PC-3 (cell line): Measurements from ENCODE around the gene SLC22A3. TPM values are rescaled to one million over a fixed set of nuclear protein-coding genes. Genes with fewer than 3 reads are reported as not detected.
A peak's percentile ranks its signal among the peaks of the same experiment; 100 is the strongest.

Experiments
- ATAC-seq: fragments of 200-7000 bp; cut with Tn5 transposase; 2 replicates; pipeline ENCODE4 v1.9.1; 2020; ENCODE audit warnings: mild to moderate bottlenecking, moderate library complexity
- BruUV-seq: library from RNA; stranded (reverse); fragments of 400-500 nt; replicated peaks from 2 replicates; lab custom pipeline; 2021; lab: Mats Ljungman, UMichigan
- CTCF ChIA-PET: fragments of 300-600 bp; sonication (Branson Sonifier 250); formaldehyde crosslinking; loops from one replicate; lab custom pipeline; 2022; ENCODE audit warnings: antibody characterized with exemption; lab: Charles Lee
- POLR2A ChIA-PET: fragments of 300-600 bp; sonication (Branson Sonifier 250); formaldehyde crosslinking; loops from one replicate; lab custom pipeline; 2022; ENCODE audit warnings: antibody characterized with exemption; ENCODE audit not compliant: unreplicated experiment; lab: Charles Lee
- DNase-seq: peaks from one replicate; pipeline ENCODE4 v3.0.0-alpha.2; 2015
- H2AFZ ChIP-seq: fragments of 300-600 bp; sonication (generic); 2 replicates; pipeline ENCODE4 v1.6.0; 2016; ENCODE audit warnings: antibody characterized with exemption, low read length
- H3F3A ChIP-seq: fragments of 300-600 bp; sonication (generic); one replicate; pipeline ENCODE4 v1.6.0; 2017; ENCODE audit warnings: antibody characterized with exemption, low read length, control low read depth, mild to moderate bottlenecking; ENCODE audit not compliant: unreplicated experiment
- H3K27ac ChIP-seq: fragments of 300-600 bp; sonication (generic); 2 replicates; pipeline ENCODE4 v1.5.1; 2016; ENCODE audit warnings: mild to moderate bottlenecking, low read length
- H3K27me3 ChIP-seq: fragments of 300-600 bp; sonication (generic); 2 replicates; pipeline ENCODE4 v1.6.1; 2016; ENCODE audit warnings: low read length, mixed read lengths
- H3K36me3 ChIP-seq: fragments of 300-600 bp; sonication (generic); 2 replicates; pipeline ENCODE4 v1.6.1; 2016; ENCODE audit warnings: low read depth, mixed run types, low read length, mixed read lengths
- H3K4me1 ChIP-seq: fragments of 300-600 bp; sonication (generic); 2 replicates; pipeline ENCODE4 v1.5.1; 2016; ENCODE audit warnings: low read length; ENCODE audit not compliant: insufficient read depth
- H3K4me2 ChIP-seq: fragments of 300-600 bp; sonication (generic); 2 replicates; pipeline ENCODE4 v1.6.0; 2016; ENCODE audit warnings: low read length
- H3K4me3 ChIP-seq: fragments of 300-600 bp; sonication (generic); 2 replicates; pipeline ENCODE4 v1.5.1; 2016; ENCODE audit warnings: mild to moderate bottlenecking, low read length, mixed read lengths
- H3K79me2 ChIP-seq: fragments of 300-600 bp; sonication (generic); 2 replicates; pipeline ENCODE4 v1.6.1; 2017; ENCODE audit warnings: low read length, mixed read lengths
- H3K9ac ChIP-seq: fragments of 300-600 bp; sonication (generic); 2 replicates; pipeline ENCODE4 v1.6.0; 2016; ENCODE audit warnings: mild to moderate bottlenecking, low read length
- H3K9me2 ChIP-seq: fragments of 300-600 bp; sonication (generic); replicated peaks from 2 replicates; pipeline ENCODE4 v1.6.1; 2016; ENCODE audit warnings: mixed run types, low read length, mixed read lengths
- H3K9me3 ChIP-seq: fragments of 300-600 bp; sonication (generic); 2 replicates; pipeline ENCODE4 v1.6.1; 2016; ENCODE audit warnings: low read length, mixed read lengths
- H4K20me1 ChIP-seq: fragments of 300-600 bp; sonication (generic); 2 replicates; pipeline ENCODE4 v1.6.1; 2016; ENCODE audit warnings: low read length, mixed read lengths
- EZH2 ChIP-seq: fragments of 300-600 bp; sonication (generic); IDR thresholded peaks from one replicate; pipeline ENCODE4 v1.6.1; 2017; ENCODE audit warnings: antibody characterized with exemption, mild to moderate bottlenecking, low read length; ENCODE audit not compliant: unreplicated experiment
- EZH2phosphoT487 ChIP-seq: fragments of 300-600 bp; sonication (generic); IDR thresholded peaks from 2 replicates; pipeline ENCODE4 v1.6.1; 2018; ENCODE audit warnings: mild to moderate bottlenecking, antibody characterized with exemption, low read length, borderline replicate concordance
- intact Hi-C: fragments of 100-400 bp; cut with micrococcal nuclease; formaldehyde crosslinking; loops from 2 replicates; pipeline ENCODE4 v1.9.0; 2023
- total RNA-seq: library from RNA; depleted of rRNA; stranded (reverse); fragments of >200 nt; gene quantifications from 2 replicates; pipeline ENCODE4 v1.2.3, GENCODE V29; 2014
- TF ChIP-seq, protein P1 (sequence below): fragments of 300-600 bp; sonication (generic); conservative IDR thresholded peaks from 2 replicates; pipeline ENCODE4 v1.5.1; 2017; ENCODE audit warnings: antibody characterized with exemption, low read depth, mild to moderate bottlenecking, low read length

The SLC22A3 gene
- total RNA-seq, 1 experiment from 2014 or later: 0.47 TPM

DNA sequence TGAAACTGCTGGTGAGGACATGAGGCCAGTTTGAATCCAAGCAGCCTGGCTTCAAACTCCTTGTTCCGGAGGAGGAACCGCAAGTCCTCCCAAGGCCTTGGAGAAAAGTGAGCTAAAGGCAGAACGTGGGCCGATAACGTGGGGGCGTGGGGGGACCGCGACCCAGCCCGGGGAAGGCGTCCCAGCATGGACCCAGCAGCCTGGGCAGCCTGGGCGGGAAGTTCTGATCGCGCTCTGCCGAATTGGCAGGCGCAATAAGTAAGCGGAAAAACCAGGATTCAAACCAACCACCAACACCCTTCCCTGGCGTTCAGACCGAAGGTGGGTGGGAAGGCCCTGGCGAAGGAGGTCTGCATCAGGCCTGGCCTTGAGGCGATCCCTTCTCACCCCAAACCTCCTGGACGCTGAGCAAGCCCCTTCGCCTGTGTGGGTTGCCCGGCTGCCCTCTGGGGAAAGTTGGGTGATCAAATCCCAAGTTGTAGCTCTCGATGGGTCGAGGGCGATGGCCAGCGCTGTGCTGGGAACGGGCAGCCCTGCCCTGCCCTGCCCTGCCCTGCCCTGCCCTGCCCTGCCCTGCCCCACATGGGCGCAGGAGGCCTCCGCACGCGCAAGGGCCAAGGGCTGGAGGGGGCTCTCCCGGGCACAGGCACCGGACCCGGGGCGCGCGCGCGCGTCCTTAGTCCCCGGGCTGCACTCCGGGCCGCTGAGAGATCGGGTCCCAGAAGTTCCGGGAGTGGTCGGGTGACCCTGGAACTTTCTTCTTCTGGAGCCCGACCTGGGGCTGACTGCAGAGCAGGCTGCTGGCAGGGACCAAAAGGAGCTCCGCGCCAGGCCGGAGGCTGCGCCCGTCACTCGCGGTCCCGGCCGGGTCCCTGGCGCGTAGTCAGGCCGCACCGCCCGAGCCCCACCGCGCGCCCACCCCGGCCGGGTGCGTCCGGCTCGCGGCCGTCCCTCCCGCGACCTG is 637 bp upstream of the SLC22A3 start:
- H3K79me2 ChIP-seq: no peaks in the 10 kb centered on the region
- H3K9me3 ChIP-seq: no peaks in the 10 kb centered on the region
- no peak overlapping the region for H3K27ac ChIP-seq
- H2AFZ ChIP-seq: no peak overlapping the region
- H3K4me2 ChIP-seq: no peak overlapping the region
- ATAC-seq: no peak; the same call in 1 of the 2 replicates
- TF ChIP-seq EZH2phosphoT487 (no peak), EZH2 (no peak)
- TF ChIP-seq, protein P1, sequence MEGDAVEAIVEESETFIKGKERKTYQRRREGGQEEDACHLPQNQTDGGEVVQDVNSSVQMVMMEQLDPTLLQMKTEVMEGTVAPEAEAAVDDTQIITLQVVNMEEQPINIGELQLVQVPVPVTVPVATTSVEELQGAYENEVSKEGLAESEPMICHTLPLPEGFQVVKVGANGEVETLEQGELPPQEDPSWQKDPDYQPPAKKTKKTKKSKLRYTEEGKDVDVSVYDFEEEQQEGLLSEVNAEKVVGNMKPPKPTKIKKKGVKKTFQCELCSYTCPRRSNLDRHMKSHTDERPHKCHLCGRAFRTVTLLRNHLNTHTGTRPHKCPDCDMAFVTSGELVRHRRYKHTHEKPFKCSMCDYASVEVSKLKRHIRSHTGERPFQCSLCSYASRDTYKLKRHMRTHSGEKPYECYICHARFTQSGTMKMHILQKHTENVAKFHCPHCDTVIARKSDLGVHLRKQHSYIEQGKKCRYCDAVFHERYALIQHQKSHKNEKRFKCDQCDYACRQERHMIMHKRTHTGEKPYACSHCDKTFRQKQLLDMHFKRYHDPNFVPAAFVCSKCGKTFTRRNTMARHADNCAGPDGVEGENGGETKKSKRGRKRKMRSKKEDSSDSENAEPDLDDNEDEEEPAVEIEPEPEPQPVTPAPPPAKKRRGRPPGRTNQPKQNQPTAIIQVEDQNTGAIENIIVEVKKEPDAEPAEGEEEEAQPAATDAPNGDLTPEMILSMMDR: no peak
- POLR2A ChIA-PET: no interaction called here
- no peaks in the 10 kb centered on the region for H3K36me3 ChIP-seq
- H3K9me2 ChIP-seq: no peaks in the 10 kb centered on the region
- no peaks in the 10 kb centered on the region for H4K20me1 ChIP-seq
- peaks cover 5% of the 10 kb centered on the region; the same call in 1 of the 2 replicates for H3K4me1 ChIP-seq
- BruUV-seq: no TSS peak
- H3K9ac ChIP-seq: no peak overlapping the region
- no peaks in the 10 kb centered on the region for H3K27me3 ChIP-seq
- H3F3A ChIP-seq: no peaks in the 10 kb centered on the region
- CTCF ChIA-PET: no interaction called here
- DNase-seq: no peak
- no peak overlapping the region for H3K4me3 ChIP-seq
- intact Hi-C loops: no loop called here

GRCh38 chr6:160349020-160349441 is 853 bp downstream of the SLC22A3 start:
- H3K4me3 ChIP-seq: peak overlapping the region; percentile 82
- H3K27ac ChIP-seq: no peak overlapping the region
- BruUV-seq: no TSS peak
- no peak for TF ChIP-seq EZH2phosphoT487
- no peak for TF ChIP-seq EZH2
- TF ChIP-seq, protein P1: no peak
- H3K79me2 ChIP-seq: no peaks in the 10 kb centered on the region
- H3K36me3 ChIP-seq: no peaks in the 10 kb centered on the region
- H4K20me1 ChIP-seq: no peaks in the 10 kb centered on the region
- peak overlapping the region; percentile 88 for H2AFZ ChIP-seq
- no peak for DNase-seq
- ATAC-seq: peak; percentile 11; the same call in 1 of the 2 replicates
- no peaks in the 10 kb centered on the region for H3K27me3 ChIP-seq
- no peak overlapping the region for H3K9ac ChIP-seq
- H3F3A ChIP-seq: no peaks in the 10 kb centered on the region
- peak overlapping the region; percentile 97 for H3K4me2 ChIP-seq
- no peaks in the 10 kb centered on the region for H3K9me3 ChIP-seq
- POLR2A ChIA-PET: no interaction called here
- no peaks in the 10 kb centered on the region for H3K9me2 ChIP-seq
- CTCF ChIA-PET: no interaction called here
- intact Hi-C loops: no loop called here
- H3K4me1 ChIP-seq: peaks cover 5% of the 10 kb centered on the region; the same call in 1 of the 2 replicates
